NT2/D1 (cell line): ENCODE data around the gene SRPK2.

Experiments
- DNase-seq: peaks from one replicate; pipeline ENCODE4 v3.0.0-alpha.2; 2011; ENCODE audit warnings: low read depth, low spot score
- H3K27me3 ChIP-seq: 2 replicates; pipeline ENCODE4 v1.6.0; 2011; ENCODE audit warnings: mild to moderate bottlenecking; ENCODE audit not compliant: insufficient read length, insufficient read depth
- H3K36me3 ChIP-seq: 2 replicates; pipeline ENCODE4 v1.6.1; 2011; ENCODE audit warnings: mild to moderate bottlenecking, low read length, mixed read lengths; ENCODE audit not compliant: insufficient read depth, insufficient read length
- H3K4me1 ChIP-seq: 2 replicates; pipeline ENCODE4 v1.5.1; 2011; ENCODE audit not compliant: insufficient read depth, insufficient read length
- H3K4me3 ChIP-seq: 2 replicates; pipeline ENCODE4 v1.5.1; 2011; ENCODE audit warnings: low read depth; ENCODE audit not compliant: insufficient read length
- H3K9ac ChIP-seq: 2 replicates; pipeline ENCODE4 v1.6.0; 2011; ENCODE audit warnings: low read depth; ENCODE audit not compliant: insufficient read length
- H3K9me3 ChIP-seq: 2 replicates; pipeline ENCODE4 v1.5.1; 2011; ENCODE audit warnings: mild to moderate bottlenecking, low read length; ENCODE audit not compliant: insufficient read depth
- SUZ12 ChIP-seq: IDR thresholded peaks from 2 replicates; pipeline ENCODE4 v1.6.1; 2011; ENCODE audit not compliant: insufficient read length, insufficient read depth; ENCODE audit errors: extremely low read depth
- YY1 ChIP-seq: IDR thresholded peaks from 2 replicates; pipeline ENCODE4 v1.6.1; 2011; ENCODE audit not compliant: insufficient read length, insufficient read depth
- ZNF274 ChIP-seq: IDR thresholded peaks from 2 replicates; pipeline ENCODE4 v1.6.1; 2011; ENCODE audit warnings: mild to moderate bottlenecking, low read depth, low read length

Gene SRPK2

GRCh38 chr7:105289704-105290103, 99.0 kb downstream of the SRPK2 start:
- H3K9me3 ChIP-seq = no peaks in the 10 kb centered on the region
- TF ChIP-seq ZNF274 = no peak
- no peak for TF ChIP-seq SUZ12
- TF ChIP-seq YY1 = no peak
- no peak overlapping the region for H3K4me3 ChIP-seq
- no peaks in the 10 kb centered on the region for H3K27me3 ChIP-seq
- DNase-seq = no peak
- no peaks in the 10 kb centered on the region for H3K4me1 ChIP-seq
- H3K36me3 ChIP-seq = no peaks in the 10 kb centered on the region
- H3K9ac ChIP-seq = no peak overlapping the region

- H3K9me3 ChIP-seq = no peaks in the 10 kb centered on the region
- H3K4me1 ChIP-seq = no peaks in the 10 kb centered on the region
- H3K36me3 ChIP-seq = no peaks in the 10 kb centered on the region
- no peak overlapping the region for H3K4me3 ChIP-seq
- no peaks in the 10 kb centered on the region for H3K27me3 ChIP-seq
- no peak overlapping the region for H3K9ac ChIP-seq
- DNase-seq = no peak
- TF ChIP-seq ZNF274 = no peak
- no peak for TF ChIP-seq SUZ12
- TF ChIP-seq YY1 = no peak
Measured at GRCh38 chr7:105286441-105286840, 102.3 kb downstream of the SRPK2 start.

GRCh38 chr7:105285118-105285874, 103.4 kb downstream of the SRPK2 start:
- Histone ChIP-seq H3K4me3 (no peak overlapping the region), H3K4me1 (no peaks in the 10 kb centered on the region), H3K36me3 (no peaks in the 10 kb centered on the region), H3K27me3 (no peaks in the 10 kb centered on the region), H3K9me3 (no peaks in the 10 kb centered on the region), H3K9ac (no peak overlapping the region)
- no peak for DNase-seq
- no peak for TF ChIP-seq SUZ12
- TF ChIP-seq YY1 = no peak

GRCh38 chr7:105284014-105284413, 104.7 kb downstream of the SRPK2 start:
- Histone ChIP-seq H3K4me3 (no peak overlapping the region), H3K4me1 (no peaks in the 10 kb centered on the region), H3K27me3 (no peaks in the 10 kb centered on the region), H3K9ac (no peak overlapping the region), H3K36me3 (no peaks in the 10 kb centered on the region), H3K9me3 (no peaks in the 10 kb centered on the region)
- no peak for DNase-seq
- no peak for TF ChIP-seq YY1
- no peak for TF ChIP-seq SUZ12
- TF ChIP-seq ZNF274 = no peak

- H3K4me1 ChIP-seq = no peaks in the 10 kb centered on the region
- H3K4me3 ChIP-seq = no peak overlapping the region
- no peak overlapping the region for H3K9ac ChIP-seq
- H3K36me3 ChIP-seq = no peaks in the 10 kb centered on the region
- no peaks in the 10 kb centered on the region for H3K9me3 ChIP-seq
- DNase-seq = no peak
- TF ChIP-seq SUZ12 = no peak
- no peak for TF ChIP-seq ZNF274
- H3K27me3 ChIP-seq = no peaks in the 10 kb centered on the region
Measured at GRCh38 chr7:105281966-105282365, 106.8 kb downstream of the SRPK2 start.

GRCh38 chr7:105279688-105280007, 109.1 kb downstream of the SRPK2 start:
- H3K9ac ChIP-seq = no peak overlapping the region
- DNase-seq = no peak
- no peak overlapping the region for H3K4me3 ChIP-seq
- no peaks in the 10 kb centered on the region for H3K9me3 ChIP-seq
- H3K27me3 ChIP-seq = no peaks in the 10 kb centered on the region
- H3K4me1 ChIP-seq = no peaks in the 10 kb centered on the region
- H3K36me3 ChIP-seq = no peaks in the 10 kb centered on the region
- TF ChIP-seq YY1 (no peak), SUZ12 (no peak), ZNF274 (no peak)

- DNase-seq = no peak
- no peak for TF ChIP-seq YY1
- no peak for TF ChIP-seq SUZ12
- TF ChIP-seq ZNF274 = no peak
- Histone ChIP-seq H3K36me3 (no peaks in the 10 kb centered on the region), H3K4me3 (no peak overlapping the region), H3K4me1 (no peaks in the 10 kb centered on the region), H3K9me3 (no peaks in the 10 kb centered on the region), H3K9ac (no peak overlapping the region), H3K27me3 (no peaks in the 10 kb centered on the region)
Measured at GRCh38 chr7:105278973-105279687, 109.6 kb downstream of the SRPK2 start.
